B cell (primary cell): Measurements from ENCODE around the gene PIGW. TPM values are rescaled to one million over a fixed set of nuclear protein-coding genes. Genes with fewer than 3 reads are reported as not detected.

Experiments used
- ATAC-seq: fragments of 200-7000 bp; cut with Tn5 transposase; one replicate; pipeline ENCODE4 v1.10.0; 2021; ENCODE audit warnings: low read depth, mild to moderate bottlenecking, moderate number of reproducible peaks, moderate library complexity
- CTCF ChIA-PET: fragments of 350-600 bp; sonication (Branson Sonifier 250); formaldehyde crosslinking; loops from one replicate; lab custom pipeline; 2021; ENCODE audit warnings: antibody characterized with exemption, inconsistent platforms; lab: Charles Lee
- POLR2A ChIA-PET: fragments of 350-600 bp; sonication (Branson Sonifier 250); formaldehyde crosslinking; loops from one replicate; lab custom pipeline; 2021; ENCODE audit warnings: antibody characterized with exemption; lab: Charles Lee
- DNase-seq: peaks from one replicate; pipeline ENCODE4 v3.0.0; 2013
- H2AFZ ChIP-seq: 2 replicates; pipeline ENCODE4 v1.6.1; 2012; ENCODE audit warnings: mild to moderate bottlenecking, low read depth, low read length; ENCODE audit not compliant: insufficient read depth, poor library complexity, severe bottlenecking
- H3K27ac ChIP-seq, 2 donors: 1 replicate in 1 of 2; 2 replicates in 1 of 2; pipeline ENCODE4 v1.5.1; 2012 to 2013; ENCODE audit warnings: low read length in 2 of 2, mild to moderate bottlenecking in 2 of 2, moderate library complexity in 1 of 2
- H3K27me3 ChIP-seq, 4 experiments: fragments of 200-600 bp in 1 of 4; sonication (generic) in 1 of 4; replicated peaks in 1 of 4; 1 replicate in 2 of 4; 2 replicates in 2 of 4; pipeline versions ENCODE4 v1.6.1 to v1.7.0; 2013 to 2016; ENCODE audit warnings: low read length in 3 of 4, mild to moderate bottlenecking in 2 of 4, mixed read lengths in 1 of 4, moderate library complexity in 1 of 4; ENCODE audit not compliant: insufficient read depth in 4 of 4, control insufficient read depth in 3 of 4; ENCODE audit errors: control extremely low read depth in 1 of 4
- H3K36me3 ChIP-seq, 2 experiments: replicated peaks in 1 of 2; 1 replicate in 1 of 2; 2 replicates in 1 of 2; pipeline versions ENCODE4 v1.6.1 to v1.7.1; 2013; ENCODE audit warnings: low read length in 1 of 2; ENCODE audit not compliant: insufficient read depth in 2 of 2, control insufficient read depth in 1 of 2; ENCODE audit errors: control extremely low read depth in 1 of 2, extremely low read depth in 1 of 2
- H3K4me1 ChIP-seq, 2 donors: fragments of 200-600 bp in 1 of 2; sonication (generic) in 1 of 2; 1 replicate in 1 of 2; 2 replicates in 1 of 2; pipeline versions ENCODE4 v1.5.1 to v1.6.1; 2013 to 2017; ENCODE audit warnings: low read length in 2 of 2; ENCODE audit not compliant: control insufficient read depth in 2 of 2, insufficient read depth in 2 of 2
- H3K4me2 ChIP-seq: replicated peaks from 2 replicates; pipeline ENCODE3; 2012; ENCODE audit warnings: mild to moderate bottlenecking, low read depth, low read length; ENCODE audit not compliant: poor library complexity, severe bottlenecking
- H3K4me3 ChIP-seq, 5 experiments: fragments of 200-600 bp in 1 of 5; sonication (generic) in 1 of 5; 1 replicate in 3 of 5; 2 replicates in 2 of 5; pipeline versions ENCODE4 v1.5.1 to v1.7.0; 2011 to 2016; ENCODE audit warnings: low read length in 4 of 5, mild to moderate bottlenecking in 4 of 5, low read depth in 2 of 5, control low read depth in 1 of 5, moderate library complexity in 1 of 5; ENCODE audit not compliant: insufficient read depth in 1 of 5; ENCODE audit errors: control extremely low read depth in 1 of 5, extremely low read depth in 1 of 5
- H3K79me2 ChIP-seq: fragments of 200-600 bp; sonication (generic); one replicate; pipeline ENCODE4 v1.6.0; 2016; ENCODE audit warnings: low read length; ENCODE audit not compliant: control insufficient read depth, insufficient read depth
- H3K9ac ChIP-seq: fragments of 200-600 bp; sonication (generic); 2 replicates; pipeline ENCODE4 v1.6.1; 2017; ENCODE audit warnings: mild to moderate bottlenecking, low read length, moderate library complexity
- H3K9me3 ChIP-seq, 3 donors: one replicate each; pipeline versions ENCODE4 v1.6.1 to v1.7.1; 2013; ENCODE audit warnings: low read length in 2 of 3; ENCODE audit not compliant: control insufficient read depth in 2 of 3, insufficient read depth in 1 of 3; ENCODE audit errors: control extremely low read depth in 1 of 3
- H4K20me1 ChIP-seq: 2 replicates; pipeline ENCODE4 v1.6.0; 2012; ENCODE audit warnings: mild to moderate bottlenecking, low read length; ENCODE audit not compliant: insufficient read depth, control insufficient read depth, poor library complexity, severe bottlenecking
- H3K27ac Mint-ChIP-seq: one replicate; pipeline ENCODE4 v1.8.0; 2021; ENCODE audit warnings: mixed read lengths
- H3K27me3 Mint-ChIP-seq: one replicate; pipeline ENCODE4 v1.8.0; 2021; ENCODE audit warnings: mixed read lengths
- H3K4me1 Mint-ChIP-seq: one replicate; pipeline ENCODE4 v1.8.0; 2021; ENCODE audit warnings: mixed read lengths
- H3K4me3 Mint-ChIP-seq: one replicate; pipeline ENCODE4 v1.8.0; 2021; ENCODE audit warnings: mixed read lengths
- H3K9me3 Mint-ChIP-seq: one replicate; pipeline ENCODE4 v1.8.0; 2022; ENCODE audit warnings: mixed read lengths; ENCODE audit not compliant: insufficient read depth
- EZH2 ChIP-seq: IDR thresholded peaks from 2 replicates; pipeline ENCODE4 v1.6.1; 2012; ENCODE audit warnings: borderline replicate concordance, low read depth, mild to moderate bottlenecking, moderate library complexity, low read length; ENCODE audit not compliant: insufficient read depth, poor library complexity, severe bottlenecking
- WGBS: methylation state at CpG from one replicate; pipeline ENCODE4 v1.1.5; 2013; ENCODE audit warnings: missing lambda C conversion rate; ENCODE audit not compliant: insufficient coverage; 5-methylcytosine and 5-hydroxymethylcytosine counted together
- intact Hi-C: fragments of 100-400 bp; cut with micrococcal nuclease; formaldehyde crosslinking; loops from one replicate; pipeline ENCODE4 v1.10.0; 2022
- polyA plus RNA-seq: library from polyadenylated mRNA; depleted of rRNA; stranded (reverse); fragments of >200 nt; gene quantifications from 2 replicates; pipeline ENCODE4 v1.2.3, GENCODE V29; 2012
- total RNA-seq, 2 donors: library from RNA; stranded (reverse); fragments of 120-200 nt in 1 of 2; gene quantifications; 1 replicate in 1 of 2; 2 replicates in 1 of 2; pipeline versions ENCODE4 v1.2.3 to v1.2.4, GENCODE V29; 2013 to 2022
- TF ChIP-seq, protein P1 (sequence below): fragments of 200-600 bp; IDR thresholded peaks from one replicate; pipeline ENCODE4 v1.8.0; 2022; ENCODE audit warnings: antibody characterized with exemption, mild to moderate bottlenecking

The PIGW gene
- total and polyA plus RNA-seq, 2 donors (not counting 1 experiment from before 2014, with no cell fraction given) = 4.4 to 5.9 TPM

DNA sequence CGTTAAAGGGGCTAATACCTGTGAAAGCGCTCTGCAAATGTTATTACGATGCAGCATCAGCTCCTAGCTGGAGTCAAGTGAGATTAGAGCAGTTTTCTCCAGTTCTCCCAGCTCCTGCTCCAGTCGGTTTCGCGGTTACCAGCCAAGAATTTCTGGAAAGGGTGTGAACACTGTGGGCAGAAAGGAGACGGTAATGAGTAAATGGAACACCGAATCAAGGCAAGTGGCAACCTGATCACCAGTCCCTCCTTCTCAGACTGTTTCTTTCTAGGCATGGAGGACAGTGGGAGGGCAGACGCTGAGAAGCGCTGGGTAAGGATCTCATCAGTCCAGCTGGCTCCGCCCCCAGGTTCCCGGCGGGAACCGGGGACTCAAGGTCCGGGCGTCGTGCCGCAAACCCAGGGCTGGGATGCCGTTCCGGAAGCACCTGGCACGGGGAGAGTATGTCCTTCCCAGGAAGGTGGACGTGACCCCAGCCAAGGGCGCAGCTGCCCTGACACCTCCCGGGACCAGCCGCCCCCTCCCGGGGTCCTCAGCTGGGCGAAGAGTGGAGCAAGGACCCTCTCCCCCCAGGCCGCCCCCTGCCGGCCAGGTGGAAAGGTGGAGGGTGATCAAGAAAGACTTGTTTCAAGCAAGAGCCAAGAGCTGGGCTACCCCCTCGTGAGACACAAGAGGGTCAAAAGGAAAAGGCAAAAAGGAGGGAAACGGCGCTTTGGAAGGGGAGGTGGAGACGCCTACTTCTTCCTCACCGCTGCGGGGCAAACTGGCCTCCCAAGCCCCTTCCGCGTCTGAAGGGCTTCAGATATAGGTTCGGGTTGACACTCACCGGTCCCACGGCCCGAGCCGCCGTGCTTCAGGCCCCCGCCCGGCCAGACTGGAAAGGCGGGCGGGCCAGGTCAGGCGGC, 600 bp upstream of the PIGW start:
- intact Hi-C loops = loop anchor here (2.0 kb wide), 4 partner anchors 17 to 415 kb away; partner anchors contain the start of genes AATF, DHRS11 and ZNHIT3
- POLR2A ChIA-PET = interaction anchor here (1.9 to 3.1 kb wide), 2 partner anchors 11 to 67 kb away, joined by 9 to 57 read pairs; partner anchors contain the start of genes GGNBP2 and MRM1
- H3K9ac ChIP-seq = peak overlapping the region; percentile 72
- CTCF ChIA-PET = interaction anchor here (1.1 to 3.2 kb wide), 7 partner anchors 8 to 67 kb away, joined by 3 to 34 read pairs (median 4); partner anchors contain the start of genes GGNBP2 and MRM1
- Mint-ChIP-seq H3K27me3 (no peaks in the 10 kb centered on the region), H3K4me3 (peak overlapping the region; percentile 96), H3K4me1 (peaks cover 21% of the 10 kb centered on the region), H3K9me3 (no peaks in the 10 kb centered on the region), H3K27ac (peak overlapping the region; percentile 99)
- 10% methylated on average over 41 of the region's 48 CpGs for WGBS
- H3K4me3 ChIP-seq = peak overlapping the region; percentile 40 to 99 (median 94)
- H3K27me3 ChIP-seq = no peaks in the 10 kb centered on the region
- peaks cover 8% of the 10 kb centered on the region for H3K79me2 ChIP-seq
- ATAC-seq (peak; percentile 32), DNase-seq (no peak)
- peaks cover 9 to 18% of the 10 kb centered on the region in 2 donors for H3K4me1 ChIP-seq
- peak overlapping the region; percentile 85 for H2AFZ ChIP-seq
- no peaks in the 10 kb centered on the region for H4K20me1 ChIP-seq
- H3K36me3 ChIP-seq = peaks cover 0 to 14% of the 10 kb centered on the region in 2 experiments
- TF ChIP-seq, protein P1, sequence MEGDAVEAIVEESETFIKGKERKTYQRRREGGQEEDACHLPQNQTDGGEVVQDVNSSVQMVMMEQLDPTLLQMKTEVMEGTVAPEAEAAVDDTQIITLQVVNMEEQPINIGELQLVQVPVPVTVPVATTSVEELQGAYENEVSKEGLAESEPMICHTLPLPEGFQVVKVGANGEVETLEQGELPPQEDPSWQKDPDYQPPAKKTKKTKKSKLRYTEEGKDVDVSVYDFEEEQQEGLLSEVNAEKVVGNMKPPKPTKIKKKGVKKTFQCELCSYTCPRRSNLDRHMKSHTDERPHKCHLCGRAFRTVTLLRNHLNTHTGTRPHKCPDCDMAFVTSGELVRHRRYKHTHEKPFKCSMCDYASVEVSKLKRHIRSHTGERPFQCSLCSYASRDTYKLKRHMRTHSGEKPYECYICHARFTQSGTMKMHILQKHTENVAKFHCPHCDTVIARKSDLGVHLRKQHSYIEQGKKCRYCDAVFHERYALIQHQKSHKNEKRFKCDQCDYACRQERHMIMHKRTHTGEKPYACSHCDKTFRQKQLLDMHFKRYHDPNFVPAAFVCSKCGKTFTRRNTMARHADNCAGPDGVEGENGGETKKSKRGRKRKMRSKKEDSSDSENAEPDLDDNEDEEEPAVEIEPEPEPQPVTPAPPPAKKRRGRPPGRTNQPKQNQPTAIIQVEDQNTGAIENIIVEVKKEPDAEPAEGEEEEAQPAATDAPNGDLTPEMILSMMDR = peak; percentile 89
- TF ChIP-seq EZH2 = no peak
- H3K9me3 ChIP-seq = peaks cover 0 to 3% (median 0%) of the 10 kb centered on the region in 3 donors
- peak overlapping the region; percentile 82 for H3K4me2 ChIP-seq
- peak overlapping the region; percentile 96 to 97 for H3K27ac ChIP-seq
